Stimulated activated effector memory CD8-positive, alpha-beta T cell treated with anti-CD3 and anti-CD28 coated beads, Interleukin-12 subunit alpha, Interleukin-12 subunit beta, amount 100 ng/mL, for 72 hours (primary cell): Measurements from ENCODE around the gene TWF1.
A peak's percentile ranks its signal among the peaks of the same experiment; 100 is the strongest.
"Not testable (repeated sequence)": the region's sequence is repeated elsewhere in the genome, so short reads cannot be mapped to it uniquely, and the experiment has no call there.

Source experiments
- ATAC-seq: fragments of 150-1000 bp; cut with Tn5 transposase; 2 replicates; pipeline ENCODE4 v1.10.0; 2021
- DNase-seq, 2 donors: peaks; one replicate each; pipeline ENCODE4 v3.0.0; 2021 to 2022; ENCODE audit warnings: low spot score in 2 of 2
- H3K27ac Mint-ChIP-seq: one replicate; pipeline ENCODE4 v1.8.0; 2022; ENCODE audit warnings: mild to moderate bottlenecking, mixed read lengths
- H3K36me3 Mint-ChIP-seq: one replicate; pipeline ENCODE4 v1.8.0; 2022; ENCODE audit warnings: mild to moderate bottlenecking, mixed read lengths
- H3K4me1 Mint-ChIP-seq: one replicate; pipeline ENCODE4 v1.8.0; 2022; ENCODE audit warnings: mixed read lengths
- H3K4me3 Mint-ChIP-seq: one replicate; pipeline ENCODE4 v1.8.0; 2022; ENCODE audit warnings: mild to moderate bottlenecking, mixed read lengths
- H3K9me3 Mint-ChIP-seq: one replicate; pipeline ENCODE4 v1.8.0; 2022; ENCODE audit warnings: mixed read lengths

The TWF1 gene

GRCh38 chr12:43763769-43764168 is 42.3 kb downstream of the TWF1 start:
- DNase-seq (no peak), ATAC-seq (no peak)
- Mint-ChIP-seq H3K9me3 (no peaks in the 10 kb centered on the region), H3K4me1 (peaks cover 28% of the 10 kb centered on the region), H3K36me3 (peaks cover 14% of the 10 kb centered on the region), H3K4me3 (no peak overlapping the region), H3K27ac (no peak overlapping the region)

- peaks cover 34% of the 10 kb centered on the region for H3K4me1 Mint-ChIP-seq
- no peak overlapping the region for H3K27ac Mint-ChIP-seq
- H3K9me3 Mint-ChIP-seq = no peaks in the 10 kb centered on the region
- no peak for DNase-seq
- ATAC-seq = no peak
- peaks cover 16% of the 10 kb centered on the region for H3K36me3 Mint-ChIP-seq
- H3K4me3 Mint-ChIP-seq = no peak overlapping the region
Observed at GRCh38 chr12:43762596-43762995, 43.5 kb downstream of the TWF1 start.

- Mint-ChIP-seq H3K4me3 (peak overlapping the region; percentile 30), H3K9me3 (no peaks in the 10 kb centered on the region), H3K4me1 (peaks cover 42% of the 10 kb centered on the region), H3K36me3 (peaks cover 16% of the 10 kb centered on the region), H3K27ac (no peak overlapping the region)
- no peak for ATAC-seq
- DNase-seq = no peak
Observed at GRCh38 chr12:43761500-43761899, 44.6 kb downstream of the TWF1 start.

- Mint-ChIP-seq H3K4me3 (peak overlapping the region; percentile 96), H3K36me3 (peaks cover 16% of the 10 kb centered on the region), H3K27ac (peak overlapping the region; percentile 98), H3K9me3 (no peaks in the 10 kb centered on the region), H3K4me1 (peaks cover 46% of the 10 kb centered on the region)
- ATAC-seq = no peak
- no peak for DNase-seq
Observed at GRCh38 chr12:43760396-43760795, 45.7 kb downstream of the TWF1 start.

GRCh38 chr12:43758728-43759563 is 47.2 kb downstream of the TWF1 start, which contains the start of the genes IRAK4 and PUS7L:
Gene IRAK4 (plus strand): TSS chr12:43758951. CDS start chr12:43768112, 9,161 bp downstream.
Gene PUS7L (minus strand): TSS chr12:43758790. CDS start chr12:43755245, 3,545 bp downstream.
- peak within 1 kb of the TSS; percentile 98 for H3K27ac Mint-ChIP-seq
- peaks cover 31% of the 10 kb centered on the region for H3K36me3 Mint-ChIP-seq
- DNase-seq = peak; percentile 77 to 94
- ATAC-seq = peak; percentile 97
- H3K4me3 Mint-ChIP-seq = peak within 1 kb of the TSS; percentile 96
- H3K4me1 Mint-ChIP-seq = peaks cover 46% of the 10 kb centered on the region
- no peaks in the 10 kb centered on the region for H3K9me3 Mint-ChIP-seq

- H3K4me1 Mint-ChIP-seq = peaks cover 40% of the 10 kb centered on the region
- peak overlapping the region; percentile 96 for H3K4me3 Mint-ChIP-seq
- peak overlapping the region; percentile 98 for H3K27ac Mint-ChIP-seq
- H3K36me3 Mint-ChIP-seq = peaks cover 37% of the 10 kb centered on the region
- H3K9me3 Mint-ChIP-seq = no peaks in the 10 kb centered on the region
- DNase-seq (peak in 1 of 2 donors; percentile 11), ATAC-seq (peak; percentile 20)
Observed at GRCh38 chr12:43758247-43758727, 47.8 kb downstream of the TWF1 start.

- Mint-ChIP-seq H3K4me3 (no peak overlapping the region), H3K4me1 (peaks cover 30% of the 10 kb centered on the region), H3K36me3 (peaks cover 39% of the 10 kb centered on the region)
Observed at GRCh38 chr12:43754015-43754414, 52.1 kb downstream of the TWF1 start.

GRCh38 chr12:43751360-43751759 is 54.8 kb downstream of the TWF1 start:
- peaks cover 52% of the 10 kb centered on the region for H3K36me3 Mint-ChIP-seq
- H3K27ac Mint-ChIP-seq, DNase-seq, H3K4me3 Mint-ChIP-seq, H3K9me3 Mint-ChIP-seq, ATAC-seq: not testable (repeated sequence)
- peaks cover 15% of the 10 kb centered on the region for H3K4me1 Mint-ChIP-seq

More at GRCh38 chr12:43754015-43754414, 52.1 kb downstream of the TWF1 start:
- H3K9me3 Mint-ChIP-seq = no peaks in the 10 kb centered on the region
- ATAC-seq = no peak
- DNase-seq = no peak
- no peak overlapping the region for H3K27ac Mint-ChIP-seq

- ATAC-seq (no peak), DNase-seq (no peak)
- Mint-ChIP-seq H3K4me3 (no peak overlapping the region), H3K36me3 (peaks cover 58% of the 10 kb centered on the region), H3K4me1 (peaks cover 12% of the 10 kb centered on the region), H3K9me3 (no peaks in the 10 kb centered on the region), H3K27ac (no peak overlapping the region)
Observed at GRCh38 chr12:43750814-43751213, 55.3 kb downstream of the TWF1 start.

- no peak for DNase-seq
- no peak overlapping the region for H3K27ac Mint-ChIP-seq
- peaks cover 12% of the 10 kb centered on the region for H3K4me1 Mint-ChIP-seq
- ATAC-seq = no peak
- peaks cover 62% of the 10 kb centered on the region for H3K36me3 Mint-ChIP-seq
- H3K4me3 Mint-ChIP-seq = no peak overlapping the region
- no peaks in the 10 kb centered on the region for H3K9me3 Mint-ChIP-seq
Observed at GRCh38 chr12:43749016-43749415, 57.1 kb downstream of the TWF1 start.

GRCh38 chr12:43744826-43745225 is 61.3 kb downstream of the TWF1 start:
- ATAC-seq (no peak), DNase-seq (no peak)
- peaks cover 8% of the 10 kb centered on the region for H3K4me1 Mint-ChIP-seq
- H3K27ac Mint-ChIP-seq = no peak overlapping the region
- peaks cover 86% of the 10 kb centered on the region for H3K36me3 Mint-ChIP-seq
- H3K9me3 Mint-ChIP-seq = no peaks in the 10 kb centered on the region
- H3K4me3 Mint-ChIP-seq = no peak overlapping the region
